Measurements from ENCODE around the gene PUM2. TPM values are rescaled to one million over a fixed set of nuclear protein-coding genes. Genes with fewer than 3 reads are reported as not detected.

Gene PUM2
- total and polyA plus RNA-seq, 7 donors = 13.0 to 61.7 (median 43.9) TPM

DNA sequence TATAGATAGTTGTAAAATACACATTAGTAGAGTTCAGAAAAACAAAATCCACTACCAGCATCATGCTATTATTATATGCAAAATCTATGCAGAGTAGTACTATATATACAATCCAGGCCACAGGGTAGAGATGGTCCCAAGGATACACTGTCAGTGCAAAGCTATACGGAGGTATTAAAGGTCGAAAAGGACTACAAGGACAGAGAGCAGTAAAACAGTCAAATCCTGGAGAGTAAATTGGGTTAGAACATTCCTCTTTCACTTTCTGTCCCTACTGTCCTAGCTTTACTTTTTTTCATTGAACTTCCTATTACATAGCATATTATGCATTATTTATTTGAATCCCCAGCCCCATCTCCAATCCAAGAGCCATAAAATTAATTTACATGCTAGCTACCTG is 86.0 kb downstream of the PUM2 start:
- intact Hi-C loops (cut with DNase I) = no loop called here
- Histone ChIP-seq H3K27ac (no peak overlapping the region), H3K36me3 (ENCODE audit: insufficient read depth in 1 of 2, low read depth in 1 of 2) (peaks cover 0 to 54% of the 10 kb centered on the region in 2 donors)

DNA sequence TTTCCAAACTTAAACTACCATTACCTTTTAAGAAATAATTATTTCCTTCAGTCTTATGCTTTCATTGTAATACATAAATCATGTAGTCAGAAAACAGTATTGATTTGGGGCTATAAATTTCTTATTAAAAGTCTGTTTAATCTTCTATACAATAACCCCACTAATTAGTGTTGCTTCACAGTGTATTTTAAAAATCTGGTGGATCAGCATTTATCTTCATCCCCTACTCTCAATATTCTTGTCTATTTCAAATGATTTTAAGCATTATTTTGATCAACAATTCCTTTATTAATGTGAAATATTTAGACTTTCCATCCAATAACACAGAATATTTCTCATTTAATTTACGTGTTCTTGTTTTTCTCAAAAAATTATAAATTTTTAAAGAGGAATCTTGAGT is 93.2 kb downstream of the PUM2 start:
- no peak for ATAC-seq
- no peaks in the 10 kb centered on the region for H3K27me3 ChIP-seq (ENCODE audit: insufficient read depth in 3 of 3, low read length in 2 of 3)

More for the DNA sequence above, 86.0 kb downstream of the PUM2 start:
- Histone ChIP-seq H3K9me3 (no peaks in the 10 kb centered on the region), H3K4me1 (no peaks in the 10 kb centered on the region), H3K4me3 (no peak overlapping the region), H3K27me3 (ENCODE audit: insufficient read depth in 3 of 3, low read length in 2 of 3) (no peaks in the 10 kb centered on the region)
- WGBS, 3 donors = 67 to 74% (median 72%) methylated on average over 2 of the region's 2 CpGs
- ATAC-seq = no peak
- TF ChIP-seq CTCF (IDR thresholded peaks at IDR 0.05) = no peak
- no peak for DNase-seq

DNA sequence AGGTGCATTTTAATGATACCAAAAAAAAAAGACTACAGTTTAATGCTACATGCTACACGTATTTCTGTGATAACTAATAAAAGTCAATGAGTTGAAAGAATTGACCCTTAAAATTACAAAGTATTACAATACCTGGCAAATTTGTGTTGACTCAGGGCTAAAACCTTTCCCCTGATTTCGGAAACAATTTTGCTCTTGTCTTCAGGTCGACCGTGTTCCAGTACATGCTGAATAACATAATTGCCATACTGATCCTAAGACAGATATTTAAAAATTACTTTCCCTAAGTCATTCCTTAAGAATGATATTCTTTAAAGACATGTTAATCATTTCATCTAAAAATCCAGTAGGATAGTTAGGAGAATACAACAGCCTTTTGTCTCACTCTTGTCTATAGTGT is 95.9 kb downstream of the PUM2 start:
- WGBS, 3 donors = 94 to 98% (median 94%) methylated on average over 4 of the region's 4 CpGs
- intact Hi-C loops (cut with DNase I) = loop anchor here in 1 of 2 donors (10.0 kb wide), 1 partner anchor 50 kb away; no protein-coding TSS in a partner anchor
- Histone ChIP-seq H3K27ac (no peak overlapping the region), H3K4me3 (no peak overlapping the region), H3K4me1 (no peaks in the 10 kb centered on the region), H3K9me3 (no peaks in the 10 kb centered on the region), H3K27me3 (ENCODE audit: insufficient read depth in 3 of 3, low read length in 2 of 3) (no peaks in the 10 kb centered on the region), H3K36me3 (ENCODE audit: insufficient read depth in 1 of 2, low read depth in 1 of 2) (peaks cover 13 to 98% of the 10 kb centered on the region in 2 donors)
- DNase-seq = no peak
- TF ChIP-seq CTCF (IDR thresholded peaks at IDR 0.05) = no peak
- ATAC-seq = no peak

More for the DNA sequence above, 93.2 kb downstream of the PUM2 start:
- H3K4me3 ChIP-seq = no peak overlapping the region
- no peaks in the 10 kb centered on the region for H3K4me1 ChIP-seq
- H3K27ac ChIP-seq = no peak overlapping the region
- H3K9me3 ChIP-seq = no peaks in the 10 kb centered on the region
- no peak for DNase-seq
- intact Hi-C loops (cut with DNase I) = loop anchor here in 1 of 2 donors (10.0 kb wide), 1 partner anchor 47 kb away; no protein-coding TSS in a partner anchor
- WGBS, 3 donors = 94 to 98% (median 97%) methylated on average over 1 of the region's 1 CpG
- no peak for TF ChIP-seq CTCF (IDR thresholded peaks at IDR 0.05)
- peaks cover 13 to 98% of the 10 kb centered on the region in 2 donors for H3K36me3 ChIP-seq (ENCODE audit: insufficient read depth in 1 of 2, low read depth in 1 of 2)

- Histone ChIP-seq H3K9me3 (no peaks in the 10 kb centered on the region), H3K27ac (no peak overlapping the region), H3K36me3 (ENCODE audit: insufficient read depth in 1 of 2, low read depth in 1 of 2) (peaks cover 8 to 94% of the 10 kb centered on the region in 2 donors), H3K4me3 (no peak overlapping the region), H3K4me1 (no peaks in the 10 kb centered on the region), H3K27me3 (ENCODE audit: insufficient read depth in 3 of 3, low read length in 2 of 3) (no peaks in the 10 kb centered on the region)
- ATAC-seq = no peak
- no peak for TF ChIP-seq CTCF (IDR thresholded peaks at IDR 0.05)
- intact Hi-C loops (cut with DNase I) = loop anchor here in 1 of 2 donors (10.0 kb wide), 1 partner anchor 54 kb away; no protein-coding TSS in a partner anchor
- DNase-seq = no peak
Measured at GRCh38 chr2:20250436-20250835, 100.2 kb downstream of the PUM2 start.

DNA sequence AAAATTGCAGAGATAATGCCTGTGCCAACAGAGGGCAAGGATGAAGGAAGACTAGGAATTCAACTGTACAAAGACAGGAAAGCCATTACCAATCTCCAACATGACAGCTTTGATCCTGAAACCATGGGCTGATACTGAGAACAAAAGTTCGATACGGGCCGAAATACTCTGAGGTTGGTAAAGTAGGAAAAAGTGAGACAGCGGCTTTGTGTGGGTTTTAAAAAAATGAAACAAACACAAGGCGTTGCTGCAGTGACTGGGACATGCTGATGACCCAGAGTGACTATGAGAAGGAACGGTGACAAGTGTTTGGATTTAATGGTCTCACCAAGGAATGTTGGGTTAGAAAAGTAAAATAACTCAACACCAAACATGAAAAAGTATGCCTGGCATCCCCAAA is 101.5 kb downstream of the PUM2 start:
- intact Hi-C loops (cut with DNase I) = no loop called here
- Histone ChIP-seq H3K36me3 (ENCODE audit: insufficient read depth in 1 of 2, low read depth in 1 of 2) (peaks cover 8 to 81% of the 10 kb centered on the region in 2 donors), H3K27ac (no peak overlapping the region), H3K4me3 (no peak overlapping the region), H3K9me3 (no peaks in the 10 kb centered on the region), H3K27me3 (ENCODE audit: insufficient read depth in 3 of 3, low read length in 2 of 3) (no peaks in the 10 kb centered on the region), H3K4me1 (no peaks in the 10 kb centered on the region)
- DNase-seq (no peak), ATAC-seq (no peak)
- no peak for TF ChIP-seq CTCF (IDR thresholded peaks at IDR 0.05)
- 85 to 93% (median 87%) methylated on average over 6 of the region's 6 CpGs for WGBS, 3 donors

Data from psoas muscle (tissue), 8 donors.